PC-3 (cell line): ENCODE data around the gene NTPCR. TPM values are rescaled to one million over a fixed set of nuclear protein-coding genes. Genes with fewer than 3 reads are reported as not detected.

ENCODE experiments used
- ATAC-seq: fragments of 200-7000 bp; cut with Tn5 transposase; 2 replicates; pipeline ENCODE4 v1.9.1; 2020; ENCODE audit warnings: mild to moderate bottlenecking, moderate library complexity
- BruUV-seq: library from RNA; stranded (reverse); fragments of 400-500 nt; replicated peaks from 2 replicates; lab custom pipeline; 2021; lab: Mats Ljungman, UMichigan
- CTCF ChIA-PET: fragments of 300-600 bp; sonication (Branson Sonifier 250); formaldehyde crosslinking; loops from one replicate; lab custom pipeline; 2022; ENCODE audit warnings: antibody characterized with exemption; lab: Charles Lee
- POLR2A ChIA-PET: fragments of 300-600 bp; sonication (Branson Sonifier 250); formaldehyde crosslinking; loops from one replicate; lab custom pipeline; 2022; ENCODE audit warnings: antibody characterized with exemption; ENCODE audit not compliant: unreplicated experiment; lab: Charles Lee
- DNase-seq: peaks from one replicate; pipeline ENCODE4 v3.0.0-alpha.2; 2015
- H2AFZ ChIP-seq: fragments of 300-600 bp; sonication (generic); 2 replicates; pipeline ENCODE4 v1.6.0; 2016; ENCODE audit warnings: antibody characterized with exemption, low read length
- H3F3A ChIP-seq: fragments of 300-600 bp; sonication (generic); one replicate; pipeline ENCODE4 v1.6.0; 2017; ENCODE audit warnings: antibody characterized with exemption, low read length, control low read depth, mild to moderate bottlenecking; ENCODE audit not compliant: unreplicated experiment
- H3K27ac ChIP-seq: fragments of 300-600 bp; sonication (generic); 2 replicates; pipeline ENCODE4 v1.5.1; 2016; ENCODE audit warnings: mild to moderate bottlenecking, low read length
- H3K27me3 ChIP-seq: fragments of 300-600 bp; sonication (generic); 2 replicates; pipeline ENCODE4 v1.6.1; 2016; ENCODE audit warnings: low read length, mixed read lengths
- H3K36me3 ChIP-seq: fragments of 300-600 bp; sonication (generic); 2 replicates; pipeline ENCODE4 v1.6.1; 2016; ENCODE audit warnings: low read depth, mixed run types, low read length, mixed read lengths
- H3K4me1 ChIP-seq: fragments of 300-600 bp; sonication (generic); 2 replicates; pipeline ENCODE4 v1.5.1; 2016; ENCODE audit warnings: low read length; ENCODE audit not compliant: insufficient read depth
- H3K4me2 ChIP-seq: fragments of 300-600 bp; sonication (generic); 2 replicates; pipeline ENCODE4 v1.6.0; 2016; ENCODE audit warnings: low read length
- H3K4me3 ChIP-seq: fragments of 300-600 bp; sonication (generic); 2 replicates; pipeline ENCODE4 v1.5.1; 2016; ENCODE audit warnings: mild to moderate bottlenecking, low read length, mixed read lengths
- H3K79me2 ChIP-seq: fragments of 300-600 bp; sonication (generic); 2 replicates; pipeline ENCODE4 v1.6.1; 2017; ENCODE audit warnings: low read length, mixed read lengths
- H3K9ac ChIP-seq: fragments of 300-600 bp; sonication (generic); 2 replicates; pipeline ENCODE4 v1.6.0; 2016; ENCODE audit warnings: mild to moderate bottlenecking, low read length
- H3K9me2 ChIP-seq: fragments of 300-600 bp; sonication (generic); replicated peaks from 2 replicates; pipeline ENCODE4 v1.6.1; 2016; ENCODE audit warnings: mixed run types, low read length, mixed read lengths
- H3K9me3 ChIP-seq: fragments of 300-600 bp; sonication (generic); 2 replicates; pipeline ENCODE4 v1.6.1; 2016; ENCODE audit warnings: low read length, mixed read lengths
- H4K20me1 ChIP-seq: fragments of 300-600 bp; sonication (generic); 2 replicates; pipeline ENCODE4 v1.6.1; 2016; ENCODE audit warnings: low read length, mixed read lengths
- CTCF ChIP-seq: fragments of 300-600 bp; sonication (generic); conservative IDR thresholded peaks from 2 replicates; pipeline ENCODE4 v1.5.1; 2017; ENCODE audit warnings: antibody characterized with exemption, low read depth, mild to moderate bottlenecking, low read length
- EZH2 ChIP-seq: fragments of 300-600 bp; sonication (generic); IDR thresholded peaks from one replicate; pipeline ENCODE4 v1.6.1; 2017; ENCODE audit warnings: antibody characterized with exemption, mild to moderate bottlenecking, low read length; ENCODE audit not compliant: unreplicated experiment
- EZH2phosphoT487 ChIP-seq: fragments of 300-600 bp; sonication (generic); IDR thresholded peaks from 2 replicates; pipeline ENCODE4 v1.6.1; 2018; ENCODE audit warnings: mild to moderate bottlenecking, antibody characterized with exemption, low read length, borderline replicate concordance
- intact Hi-C: fragments of 100-400 bp; cut with micrococcal nuclease; formaldehyde crosslinking; loops from 2 replicates; pipeline ENCODE4 v1.9.0; 2023
- total RNA-seq: library from RNA; depleted of rRNA; stranded (reverse); fragments of >200 nt; gene quantifications from 2 replicates; pipeline ENCODE4 v1.2.3, GENCODE V29; 2014

NTPCR gene
- total RNA-seq, 1 experiment from 2014 or later: 43.1 TPM

DNA sequence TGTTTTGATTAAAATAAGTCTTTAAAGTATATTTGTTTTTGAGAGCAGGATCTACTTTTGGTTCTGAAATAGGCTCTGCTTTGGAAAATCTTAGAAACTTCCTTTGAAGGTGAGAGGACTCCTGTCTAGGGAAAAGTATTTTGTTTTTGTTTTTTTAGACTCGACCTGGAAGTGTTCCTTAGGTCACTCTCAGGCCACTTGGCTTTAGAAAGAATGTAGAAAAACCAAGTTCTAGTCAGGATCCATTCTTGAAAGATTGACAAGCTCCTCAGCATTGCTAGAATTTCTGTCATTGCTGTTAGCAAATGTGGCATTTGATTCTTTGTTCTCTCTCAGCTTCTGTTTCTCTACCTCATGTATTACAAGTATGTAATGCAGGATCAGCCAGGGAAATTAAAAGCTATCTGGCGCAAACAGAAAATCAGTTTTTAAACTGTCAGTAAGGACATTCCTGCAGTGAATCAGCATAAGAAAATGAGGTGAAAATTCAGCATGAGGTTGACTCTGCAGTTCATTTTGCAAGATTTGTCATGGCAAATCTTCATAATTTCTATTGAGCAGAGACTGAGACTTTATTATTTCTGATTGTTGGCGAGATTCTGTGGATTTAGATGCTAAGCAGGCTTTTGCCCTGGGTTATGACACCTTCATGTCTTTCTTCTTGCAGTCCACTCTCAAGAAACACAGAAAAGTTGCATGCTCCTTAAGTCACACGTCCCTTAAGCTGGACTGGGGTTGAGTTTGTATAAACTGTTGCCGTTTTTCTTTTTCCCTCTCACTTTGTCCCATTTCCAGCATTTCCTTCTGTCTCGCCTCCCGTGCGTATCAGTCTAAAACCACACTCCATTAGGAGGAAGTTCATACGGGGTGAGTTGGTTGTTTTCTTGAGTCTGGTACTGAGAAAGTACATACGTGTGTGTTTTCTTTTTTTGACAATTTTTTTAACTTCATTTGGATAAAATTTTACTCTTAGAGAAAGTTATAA is 12.6 kb downstream of the NTPCR start:
- H3K9ac ChIP-seq: no peak overlapping the region
- no peak for ATAC-seq
- no peak overlapping the region for H2AFZ ChIP-seq
- H3K79me2 ChIP-seq: no peaks in the 10 kb centered on the region
- no peaks in the 10 kb centered on the region for H3K4me1 ChIP-seq
- H3K27ac ChIP-seq: no peak overlapping the region
- H3F3A ChIP-seq: no peaks in the 10 kb centered on the region
- H4K20me1 ChIP-seq: no peaks in the 10 kb centered on the region
- ChIA-PET POLR2A (interaction anchor here (0.5 kb wide), 1 partner anchor 812 kb away, joined by 3 read pairs; no protein-coding TSS in a partner anchor), CTCF (no interaction called here)
- TF ChIP-seq CTCF: no peak
- TF ChIP-seq EZH2: no peak
- TF ChIP-seq EZH2phosphoT487: no peak
- DNase-seq: no peak
- BruUV-seq: no TSS peak
- no peaks in the 10 kb centered on the region for H3K9me3 ChIP-seq
- no peaks in the 10 kb centered on the region for H3K27me3 ChIP-seq
- intact Hi-C loops: no loop called here
- no peaks in the 10 kb centered on the region for H3K9me2 ChIP-seq
- peaks cover 12% of the 10 kb centered on the region for H3K36me3 ChIP-seq
- no peak overlapping the region for H3K4me3 ChIP-seq
- no peak overlapping the region for H3K4me2 ChIP-seq

DNA sequence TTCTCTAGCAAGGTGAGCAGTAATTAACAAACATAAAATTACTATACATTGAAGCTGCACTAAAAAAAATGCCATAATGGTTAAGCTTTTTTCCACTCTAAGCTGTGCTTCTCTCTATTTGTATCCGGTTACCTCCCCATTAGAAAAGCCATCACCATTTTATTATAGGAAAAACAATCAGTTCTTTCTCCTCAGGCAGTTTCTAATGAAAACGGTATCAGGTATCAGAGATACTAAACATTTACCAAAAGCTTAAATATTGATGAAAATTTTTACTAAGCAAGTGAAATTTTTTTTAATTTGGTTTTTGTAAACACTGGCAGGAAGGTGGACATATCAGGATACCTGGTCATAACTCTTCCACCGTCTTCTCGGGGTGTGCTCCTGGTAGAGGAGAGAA is 14.2 kb downstream of the NTPCR start:
- DNase-seq (no peak), ATAC-seq (no peak)
- Histone ChIP-seq H3K27me3 (no peaks in the 10 kb centered on the region), H3K27ac (no peak overlapping the region), H3K4me2 (no peak overlapping the region), H2AFZ (no peak overlapping the region), H3F3A (no peaks in the 10 kb centered on the region), H4K20me1 (no peaks in the 10 kb centered on the region), H3K4me3 (no peak overlapping the region), H3K36me3 (peaks cover 6% of the 10 kb centered on the region), H3K9ac (no peak overlapping the region), H3K79me2 (no peaks in the 10 kb centered on the region), H3K9me2 (no peaks in the 10 kb centered on the region), H3K4me1 (no peaks in the 10 kb centered on the region), H3K9me3 (no peaks in the 10 kb centered on the region)
- ChIA-PET CTCF (no interaction called here), POLR2A (no interaction called here)
- intact Hi-C loops: no loop called here
- TF ChIP-seq CTCF (no peak), EZH2phosphoT487 (no peak), EZH2 (no peak)
- BruUV-seq: no TSS peak
